Measurements from ENCODE around the gene LILRA5.
"Not testable (repeated sequence)": the region's sequence is repeated elsewhere in the genome, so short reads cannot be mapped to it uniquely, and the experiment has no call there.

Gene LILRA5

DNA sequence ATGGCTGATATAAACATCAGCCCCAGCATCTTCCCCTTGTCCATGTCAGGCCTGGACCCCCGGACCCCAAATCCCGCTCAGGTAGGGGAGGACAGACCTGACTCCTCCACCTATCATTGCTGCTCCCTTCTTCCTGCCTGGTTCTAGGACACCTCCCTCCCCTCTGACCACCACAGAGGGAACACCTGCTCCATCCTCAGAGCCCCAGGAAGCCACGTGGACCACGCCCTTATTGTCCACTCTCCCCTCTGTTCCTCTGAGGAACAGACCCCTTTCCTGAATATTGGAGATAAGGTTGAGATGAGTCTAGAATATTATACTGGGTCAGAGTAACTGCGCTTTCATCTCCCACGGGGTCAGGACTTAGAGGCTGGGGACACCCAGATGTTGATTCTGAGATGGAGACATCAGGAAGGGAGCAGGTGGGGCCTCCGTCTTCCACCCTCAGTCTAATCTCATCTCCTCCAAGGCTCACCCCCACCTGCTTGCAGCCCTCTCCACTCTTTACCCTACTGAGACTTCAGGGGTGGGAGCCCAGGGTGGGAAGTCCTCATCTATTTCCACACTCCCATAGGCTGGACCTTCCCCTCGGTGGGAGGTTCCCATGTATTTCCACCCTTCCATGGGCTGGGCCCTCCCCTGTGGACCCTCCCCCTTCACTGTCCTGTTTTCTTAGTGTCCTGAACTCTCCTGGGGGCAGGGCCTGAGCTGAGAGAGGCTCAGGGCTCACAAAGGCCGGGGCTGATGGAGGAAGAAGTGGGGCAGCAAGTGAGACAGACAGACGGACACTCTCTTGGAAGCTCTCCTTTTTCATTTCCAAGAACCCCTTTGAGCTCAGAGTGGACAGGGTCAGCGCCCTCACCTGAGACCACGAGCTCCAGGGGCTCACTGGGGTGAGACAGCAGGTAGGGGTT lies 23.3 kb upstream of the LILRA5 start:
- no peak overlapping the region for H3K4me3 ChIP-seq (ENCODE audit: low read depth, low read length)
- no peak for DNase-seq (ENCODE audit: low read depth)

GRCh38 chr19:54335164-54335563 lies 22.2 kb upstream of the LILRA5 start:
- DNase-seq (ENCODE audit: low read depth), result no peak
- no peak overlapping the region for H3K4me3 ChIP-seq (ENCODE audit: low read depth, low read length)

DNA sequence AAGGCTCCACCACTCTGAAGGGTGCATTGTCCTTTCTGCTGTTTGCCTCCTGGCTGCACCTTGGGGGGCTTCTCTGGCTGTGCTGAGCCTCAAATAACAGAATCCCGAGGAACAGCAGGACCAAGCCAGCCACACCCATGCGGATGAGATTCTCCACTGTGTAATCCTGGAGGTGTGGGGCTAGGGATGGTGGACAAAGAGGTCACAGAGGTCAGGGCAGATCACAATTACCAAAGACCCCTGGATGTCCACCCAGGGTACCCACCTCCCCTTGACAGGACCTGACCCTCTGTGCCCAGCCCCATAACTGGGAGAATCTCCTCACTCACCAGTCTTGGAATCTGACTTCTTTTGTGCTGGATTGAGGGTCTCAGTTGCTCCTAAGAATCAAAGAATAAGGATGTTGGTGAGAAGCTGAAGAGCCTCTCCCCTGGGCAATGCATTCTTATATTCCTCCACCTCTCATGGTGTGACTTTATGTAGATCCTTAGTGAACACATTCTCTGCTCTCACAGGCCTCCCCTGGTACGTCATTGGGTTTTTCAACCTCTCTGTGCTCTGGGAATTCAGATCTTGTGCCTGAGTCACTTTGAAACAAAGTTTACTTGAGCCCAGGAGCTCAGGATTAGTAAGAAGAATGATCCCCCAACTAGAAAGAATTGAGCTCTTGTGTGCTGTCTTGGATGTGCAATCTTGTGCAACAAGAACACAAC lies 20.8 kb upstream of the LILRA5 start:
- no peak for DNase-seq (ENCODE audit: low read depth)
- H3K4me3 ChIP-seq (ENCODE audit: low read depth, low read length), result no peak overlapping the region

DNA sequence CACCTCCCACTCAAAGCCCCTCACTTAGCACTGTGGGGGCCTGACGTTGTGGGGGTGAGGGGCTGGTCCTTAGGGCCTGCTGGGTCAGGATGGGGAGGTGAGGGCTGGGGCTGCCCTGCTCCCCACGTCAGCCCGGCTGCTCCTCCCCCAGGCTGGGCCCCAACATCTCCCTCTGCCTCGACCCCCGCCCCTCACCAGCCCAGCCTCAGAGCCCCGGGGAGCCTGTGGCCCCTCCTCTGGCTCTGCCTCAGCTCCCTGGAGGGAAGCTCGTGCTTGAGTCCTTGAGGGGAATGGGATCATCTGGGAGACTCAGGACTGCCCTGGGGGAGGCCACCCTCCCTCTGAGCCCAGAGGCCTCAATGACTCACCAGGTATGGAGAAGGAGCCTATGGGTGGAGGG lies 19.2 kb upstream of the LILRA5 start:
- no peak overlapping the region for H3K4me3 ChIP-seq (ENCODE audit: low read depth, low read length)
- DNase-seq (ENCODE audit: low read depth), result no peak

DNA sequence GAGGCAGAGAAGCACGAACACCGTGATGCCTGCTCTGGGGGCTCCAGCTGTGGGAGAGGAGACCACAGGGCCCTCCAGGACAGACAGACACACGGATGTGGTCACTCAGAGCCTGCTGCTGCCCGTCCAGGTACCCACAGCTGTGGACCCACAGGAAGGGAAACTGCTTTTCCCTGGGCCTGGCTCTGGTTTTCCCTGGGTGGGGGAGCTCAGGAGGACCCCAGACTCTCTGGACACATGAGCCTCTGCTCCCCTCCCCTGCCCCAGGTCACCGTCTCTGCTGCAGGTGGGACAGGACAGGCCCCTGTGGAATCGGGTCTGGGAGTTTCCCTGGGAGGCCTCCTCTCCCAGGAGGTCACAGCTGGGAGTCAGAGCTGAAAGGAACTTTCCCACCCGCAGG lies 18.7 kb upstream of the LILRA5 start:
- DNase-seq (ENCODE audit: low read depth), result no peak
- H3K4me3 ChIP-seq (ENCODE audit: low read depth, low read length), result no peak overlapping the region

GRCh38 chr19:54329476-54330165 lies 16.7 kb upstream of the LILRA5 start:
- DNase-seq (ENCODE audit: low read depth), result no peak
- H3K4me3 ChIP-seq (ENCODE audit: low read depth, low read length), result no peak overlapping the region

DNA sequence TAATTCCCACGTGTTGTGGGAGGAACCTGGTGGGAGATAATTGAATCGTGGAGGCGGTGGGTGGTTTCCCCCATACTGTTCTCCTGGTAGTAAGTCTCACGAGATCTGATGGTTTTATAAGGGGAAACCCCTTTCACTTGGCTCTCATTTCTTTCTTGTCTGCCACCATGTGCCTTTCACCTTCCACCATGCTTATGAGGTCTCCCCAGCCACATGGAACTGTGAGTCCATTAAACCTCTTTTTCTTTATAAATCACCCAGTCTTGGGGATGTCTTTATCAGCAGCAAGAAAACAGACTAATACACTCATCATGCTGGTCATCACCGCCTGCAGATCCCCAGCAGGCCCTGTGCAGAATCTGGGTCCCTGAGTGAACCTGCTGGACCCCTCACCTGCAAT lies 15.8 kb upstream of the LILRA5 start:
- DNase-seq (ENCODE audit: low read depth); H3K4me3 ChIP-seq (ENCODE audit: low read depth, low read length): not testable (repeated sequence)

- DNase-seq (ENCODE audit: low read depth), result no peak
These were observed 12.7 kb upstream of the LILRA5 start for GRCh38 chr19:54325631-54326030.

DNA sequence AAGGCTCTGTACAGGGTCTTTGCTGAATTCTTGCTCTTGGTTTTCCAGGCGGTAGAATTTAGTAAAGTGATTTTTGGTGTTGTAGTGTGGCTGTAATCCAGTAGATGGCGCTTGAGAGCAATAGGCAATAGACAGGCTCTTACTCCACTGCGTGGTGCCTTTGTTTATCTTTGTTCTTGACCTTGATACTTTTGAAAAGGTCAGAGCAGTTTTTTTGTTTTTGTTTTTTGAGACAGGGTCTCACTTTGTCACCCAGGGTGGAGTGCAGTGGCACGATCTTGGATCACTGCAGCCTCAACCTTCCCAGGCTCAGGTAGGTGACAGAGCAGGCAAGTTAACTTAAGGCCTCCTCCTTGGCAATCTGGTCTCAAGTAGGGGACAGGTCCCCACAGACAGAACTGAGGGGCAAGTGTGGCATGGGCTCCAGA lies 12.2 kb upstream of the LILRA5 start:
- no peak for DNase-seq (ENCODE audit: low read depth)
- no peak overlapping the region for H3K4me3 ChIP-seq (ENCODE audit: low read depth, low read length)

More at GRCh38 chr19:54325631-54326030, 12.7 kb upstream of the LILRA5 start:
- H3K4me3 ChIP-seq (ENCODE audit: low read depth, low read length), result no peak overlapping the region

GRCh38 chr19:54324071-54324470 lies 11.1 kb upstream of the LILRA5 start:
- no peak overlapping the region for H3K4me3 ChIP-seq (ENCODE audit: low read depth, low read length)
- DNase-seq (ENCODE audit: low read depth), result no peak

- H3K4me3 ChIP-seq (ENCODE audit: low read depth, low read length); DNase-seq (ENCODE audit: low read depth): not testable (repeated sequence)
These were observed 10.0 kb upstream of the LILRA5 start for GRCh38 chr19:54322934-54323333.

GRCh38 chr19:54322295-54322694 lies 9.3 kb upstream of the LILRA5 start:
- DNase-seq (ENCODE audit: low read depth); H3K4me3 ChIP-seq (ENCODE audit: low read depth, low read length): not testable (repeated sequence)

DNA sequence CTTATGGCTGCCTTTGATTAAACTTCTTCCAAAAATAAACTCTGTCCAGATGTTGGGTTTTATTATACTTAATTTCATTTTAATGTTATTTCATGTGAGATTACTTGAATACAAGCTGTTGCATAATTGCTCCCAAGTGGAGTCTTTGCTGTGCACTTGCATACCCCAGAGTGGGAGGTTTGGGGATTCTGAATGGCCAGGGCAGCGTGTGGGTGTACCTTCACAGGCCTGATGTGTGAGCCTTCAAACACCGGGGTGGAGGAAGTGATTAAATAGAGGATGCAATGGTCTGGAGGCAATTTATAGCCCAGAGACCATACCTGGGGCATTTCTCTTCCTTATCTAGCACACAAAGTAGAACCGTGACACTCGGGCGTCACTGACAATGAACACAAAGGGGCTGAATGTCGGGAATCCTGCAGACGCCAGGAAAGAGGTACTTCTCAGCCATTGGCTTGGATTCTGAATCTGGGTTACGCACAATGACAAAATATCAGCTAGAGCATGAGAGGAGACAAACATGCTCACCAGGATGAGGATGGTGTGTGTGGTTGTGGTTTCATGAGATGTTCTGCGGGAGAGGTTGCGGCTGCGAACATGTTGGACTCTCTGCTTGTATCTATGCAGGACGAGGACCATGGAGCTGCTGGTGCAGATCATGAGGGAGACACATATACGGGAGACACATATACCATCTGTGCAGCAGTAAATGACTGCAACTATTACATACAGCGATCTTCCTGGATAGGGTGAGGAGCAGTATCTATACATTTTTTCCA lies 7.1 kb upstream of the LILRA5 start:
- DNase-seq (ENCODE audit: low read depth), result no peak
- H3K4me3 ChIP-seq (ENCODE audit: low read depth, low read length), result no peak overlapping the region

DNA sequence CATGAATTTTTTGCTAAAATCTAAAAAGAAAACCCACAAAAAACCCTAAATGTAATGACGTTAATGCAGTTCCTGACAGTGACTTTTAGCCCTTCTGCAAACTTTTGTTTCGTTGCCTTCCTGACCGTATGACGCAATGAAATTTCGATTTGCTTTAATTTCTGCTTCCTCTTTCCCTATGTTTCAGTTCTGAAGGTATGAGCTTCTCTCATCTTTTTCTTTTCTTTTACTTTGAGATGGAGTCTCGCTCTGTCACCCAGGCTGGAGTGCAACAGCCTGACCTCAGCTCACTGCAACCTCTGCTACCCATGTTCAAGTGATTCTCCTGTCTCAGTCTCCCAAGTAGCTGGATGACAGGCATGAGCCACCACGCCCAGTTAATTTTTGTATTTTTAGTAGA lies 6.1 kb upstream of the LILRA5 start:
- no peak overlapping the region for H3K4me3 ChIP-seq (ENCODE audit: low read depth, low read length)
- no peak for DNase-seq (ENCODE audit: low read depth)

DNA sequence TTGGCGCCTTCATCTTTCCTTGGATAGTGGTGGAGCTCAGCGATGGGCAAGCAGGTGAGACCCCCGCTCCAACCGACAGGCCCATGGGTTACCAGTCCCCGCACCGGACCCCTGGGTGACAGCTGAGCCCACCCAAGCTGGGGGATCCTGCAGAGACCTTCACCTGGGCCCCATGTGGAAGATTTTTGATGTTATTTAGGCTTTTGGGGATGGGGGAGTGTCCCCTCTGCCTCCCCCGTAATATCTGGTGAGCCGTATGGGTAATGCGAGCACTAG lies 4.9 kb upstream of the LILRA5 start:
- no peak for DNase-seq (ENCODE audit: low read depth)
- H3K4me3 ChIP-seq (ENCODE audit: low read depth, low read length), result no peak overlapping the region

GRCh38 chr19:54317108-54317964 lies 4.4 kb upstream of the LILRA5 start:
- no peak overlapping the region for H3K4me3 ChIP-seq (ENCODE audit: low read depth, low read length)
- DNase-seq (ENCODE audit: low read depth), result no peak

DNA sequence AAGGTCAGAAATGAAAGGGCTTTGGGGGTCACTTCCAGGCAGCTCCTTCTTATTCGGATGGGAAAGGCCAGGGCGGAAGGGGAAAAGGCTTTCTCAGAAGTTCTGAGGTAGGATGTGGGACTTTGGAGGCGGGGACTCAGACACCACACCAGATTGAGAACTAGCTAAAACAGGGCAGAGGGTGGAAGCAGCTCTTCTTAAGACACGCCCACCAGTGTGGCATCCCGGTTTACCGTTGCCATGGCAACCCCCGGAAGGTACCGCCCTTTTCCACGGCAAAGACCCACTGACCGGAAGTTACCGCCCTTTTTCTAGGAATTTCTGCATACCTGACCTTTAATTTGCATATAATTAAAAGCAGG lies 3.8 kb upstream of the LILRA5 start:
- DNase-seq (ENCODE audit: low read depth), result no peak
- no peak overlapping the region for H3K4me3 ChIP-seq (ENCODE audit: low read depth, low read length)

DNA sequence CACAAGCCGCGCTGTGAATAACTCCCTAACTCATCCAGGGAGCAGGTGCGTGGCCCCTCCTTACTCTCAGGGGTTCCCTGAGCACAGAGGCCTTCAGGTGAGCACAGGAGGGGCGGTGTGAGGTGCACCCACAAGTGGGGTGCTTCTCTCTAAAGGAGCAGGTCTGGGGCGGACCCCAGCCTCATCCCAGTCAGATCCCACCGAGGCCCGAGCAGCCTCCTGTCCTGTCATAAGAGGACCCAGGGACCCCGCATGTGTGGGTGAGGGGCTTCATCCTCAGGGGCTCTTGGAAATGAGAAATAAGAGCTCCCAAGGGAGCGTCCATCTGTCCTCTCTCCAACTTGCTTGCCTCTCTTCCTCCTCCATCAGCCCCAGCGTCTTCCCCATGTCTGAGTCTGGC lies 3.0 kb upstream of the LILRA5 start:
- no peak for DNase-seq (ENCODE audit: low read depth)
- H3K4me3 ChIP-seq (ENCODE audit: low read depth, low read length), result no peak overlapping the region

- no peak for DNase-seq (ENCODE audit: low read depth)
- H3K4me3 ChIP-seq (ENCODE audit: low read depth, low read length), result no peak overlapping the region
These were observed 955 bp downstream of the LILRA5 start for GRCh38 chr19:54312011-54312410.

Measured in skeletal muscle cell (primary cell).